GM19395 (cell line): ENCODE data around the gene GRIN1.
A peak's percentile ranks its signal among the peaks of the same experiment; 100 is the strongest.

Experiments
- ATAC-seq: cut with Tn5 transposase; IDR thresholded peaks from one replicate; pipeline ENCODE4 v1.9.1; 2021; ENCODE audit warnings: mild to moderate bottlenecking, moderate library complexity; ENCODE audit not compliant: unreplicated experiment

The GRIN1 gene

DNA sequence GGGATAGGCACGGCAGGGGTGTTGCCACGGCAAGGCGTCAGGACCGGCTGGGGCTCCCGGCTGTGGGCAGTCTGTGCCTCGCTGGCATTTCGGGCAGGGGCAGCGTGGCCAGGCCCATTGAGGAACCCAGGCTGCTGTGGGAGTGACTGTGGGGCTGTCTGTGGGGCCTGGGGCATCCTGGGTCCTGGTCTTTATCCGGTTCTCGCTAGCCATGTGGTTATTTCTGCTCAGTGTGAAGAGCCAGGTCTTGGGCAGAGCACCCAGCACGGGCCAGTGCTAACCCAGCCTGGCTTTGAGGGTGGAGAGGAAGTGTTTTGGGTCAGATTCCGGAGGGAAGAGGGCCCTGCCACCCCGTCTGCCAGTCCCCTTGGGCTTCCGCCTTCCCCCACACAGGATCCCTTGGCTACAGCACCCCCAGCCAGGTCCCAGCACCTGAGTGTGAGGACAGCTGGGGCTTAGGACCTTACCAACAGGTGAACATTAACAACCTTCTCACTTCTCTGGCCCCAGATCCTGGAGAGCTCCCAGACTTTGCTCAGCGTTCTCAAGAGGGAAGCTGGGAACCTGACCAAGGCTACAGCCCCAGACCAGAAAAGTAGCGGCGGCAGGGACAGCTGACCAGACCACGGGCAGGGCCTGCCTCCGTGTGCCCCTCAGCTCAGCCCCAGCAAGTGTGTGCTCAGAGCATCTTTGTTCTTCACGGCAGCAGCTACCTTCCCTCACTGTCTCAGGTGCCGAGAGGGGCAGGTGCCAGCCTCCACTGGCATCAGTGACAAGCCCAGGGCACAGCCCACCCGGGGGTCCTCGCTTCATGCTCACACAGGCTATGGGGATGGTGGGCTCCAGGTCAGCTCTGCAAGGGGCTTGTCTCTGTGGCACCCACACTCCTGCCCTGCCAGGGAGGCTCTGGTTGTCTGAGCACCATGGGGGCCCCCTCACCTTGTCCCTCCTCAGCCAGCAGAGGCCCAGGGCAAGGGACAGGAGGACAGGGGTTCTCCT is 50.6 kb downstream of the GRIN1 start:
- ATAC-seq, result no peak

DNA sequence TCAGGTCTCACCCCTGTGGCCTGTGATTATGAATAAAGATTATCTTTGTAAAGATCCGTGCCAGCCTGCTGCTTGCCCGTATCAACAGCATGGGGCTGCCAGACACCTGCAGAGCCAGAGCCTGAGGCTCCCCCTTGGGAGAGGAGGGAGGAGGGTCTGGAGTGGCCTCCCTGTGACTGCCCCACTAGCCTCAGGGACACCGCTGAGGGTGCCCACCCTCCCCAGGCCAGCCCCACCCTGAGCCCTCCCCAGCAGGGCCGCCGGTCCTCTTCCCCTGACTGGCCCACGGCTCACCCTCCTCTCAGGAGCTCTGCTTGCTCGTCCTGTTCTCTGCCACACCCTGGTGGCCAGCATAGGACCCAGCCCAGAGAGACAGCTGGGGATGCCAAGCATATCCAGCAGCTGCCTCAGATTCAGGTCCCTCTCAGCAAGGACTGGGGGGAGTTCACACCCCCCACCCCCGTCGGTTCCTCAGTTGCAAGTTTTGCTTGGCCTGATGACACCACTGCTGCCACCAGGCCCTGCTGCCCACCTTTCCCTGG is 51.4 kb downstream of the GRIN1 start:
- no peak for ATAC-seq

DNA sequence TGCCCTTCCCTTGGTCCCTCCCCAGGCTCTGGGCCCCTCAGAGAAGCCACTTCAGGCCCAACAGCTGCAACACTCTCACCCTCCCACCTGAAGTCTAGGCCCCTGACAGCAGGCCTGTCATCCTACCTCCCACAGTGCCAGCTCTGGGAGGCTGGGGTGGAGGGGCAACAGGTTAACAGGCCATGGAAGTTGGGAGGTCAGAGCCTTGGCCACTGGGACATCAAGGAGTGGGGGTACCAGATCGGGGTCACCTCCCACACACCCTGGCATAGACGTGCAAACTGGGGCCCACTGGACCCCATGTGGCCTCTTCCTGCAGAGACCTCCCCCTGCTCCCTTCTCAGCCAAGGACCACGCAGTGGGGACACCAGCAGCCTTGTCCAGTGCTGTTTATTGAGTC is 52.3 kb downstream of the GRIN1 start:
- ATAC-seq, result no peak

DNA sequence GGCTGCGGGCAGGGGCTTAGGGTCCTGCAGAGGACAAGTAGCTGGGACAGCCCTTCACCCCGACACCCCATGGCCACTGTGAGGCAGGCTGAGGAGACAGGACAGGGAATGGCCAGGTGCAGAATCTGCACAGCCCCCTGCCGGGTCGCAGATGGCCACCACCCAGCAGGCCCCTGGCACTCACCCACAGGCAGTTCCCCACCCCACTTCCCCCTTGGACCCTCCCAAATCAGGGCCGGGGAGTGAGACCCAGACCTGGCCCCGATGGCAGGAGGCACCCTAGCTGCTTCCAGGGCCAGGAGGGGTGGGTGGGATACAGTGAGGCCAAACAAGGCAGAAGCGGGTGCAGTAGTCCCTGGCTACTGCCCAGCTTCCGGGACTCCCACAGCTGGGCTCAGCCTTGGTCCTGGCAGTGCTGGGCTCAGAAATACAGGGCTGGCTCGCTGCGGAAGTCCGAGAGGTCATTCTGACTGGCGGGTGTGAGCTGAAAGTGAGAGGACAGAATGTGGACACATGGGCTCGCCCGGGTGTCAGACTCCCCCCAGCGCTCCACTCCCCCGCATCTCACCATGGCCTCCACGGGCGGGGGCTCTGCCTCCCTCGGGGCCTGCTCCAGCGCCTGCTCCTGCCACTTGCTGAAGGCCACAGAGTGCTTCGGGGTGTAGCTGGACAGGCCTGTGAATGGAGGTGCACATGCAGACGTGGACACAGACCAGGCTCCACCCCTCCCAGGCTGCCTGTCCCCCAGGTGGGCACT is 52.9 kb downstream of the GRIN1 start:
- ATAC-seq, result no peak

DNA sequence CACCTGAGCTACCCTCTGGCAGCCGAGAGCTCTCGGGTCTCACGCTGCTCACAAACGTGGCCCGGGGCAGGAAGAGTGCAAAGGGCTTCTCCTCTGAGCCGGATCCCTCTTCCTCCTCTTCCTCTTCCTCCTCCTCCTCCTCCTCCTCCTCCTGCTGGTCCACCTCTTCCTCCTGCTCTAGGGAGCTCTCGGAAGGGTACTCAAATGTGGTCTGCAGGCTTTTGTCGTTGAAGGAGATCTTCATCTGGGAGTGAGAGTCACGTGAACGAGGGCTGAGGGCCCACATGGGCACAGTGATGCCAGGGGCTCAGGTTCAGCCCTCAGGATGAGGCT is 53.5 kb downstream of the GRIN1 start:
- ATAC-seq, result no peak

DNA sequence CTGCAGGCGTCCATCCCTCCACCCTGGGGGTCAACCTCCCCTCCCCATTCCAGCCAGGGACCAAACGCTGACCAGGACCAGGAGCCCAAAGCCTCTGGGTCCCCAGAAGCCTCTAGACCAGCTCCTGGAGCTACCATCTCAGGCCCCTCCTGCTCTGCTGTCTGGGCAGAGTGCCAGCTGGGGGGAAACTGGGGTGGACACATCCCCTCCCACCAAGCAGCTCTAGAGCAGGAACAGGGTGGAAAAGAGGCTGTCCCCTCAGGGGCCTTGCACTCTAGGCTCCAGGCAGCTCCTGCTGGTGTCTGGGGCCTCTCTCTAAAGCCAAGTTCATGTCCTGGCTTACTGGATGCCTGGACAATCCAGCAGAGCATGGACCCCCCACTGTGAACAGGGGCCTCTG is 53.9 kb downstream of the GRIN1 start:
- ATAC-seq, result no peak

DNA sequence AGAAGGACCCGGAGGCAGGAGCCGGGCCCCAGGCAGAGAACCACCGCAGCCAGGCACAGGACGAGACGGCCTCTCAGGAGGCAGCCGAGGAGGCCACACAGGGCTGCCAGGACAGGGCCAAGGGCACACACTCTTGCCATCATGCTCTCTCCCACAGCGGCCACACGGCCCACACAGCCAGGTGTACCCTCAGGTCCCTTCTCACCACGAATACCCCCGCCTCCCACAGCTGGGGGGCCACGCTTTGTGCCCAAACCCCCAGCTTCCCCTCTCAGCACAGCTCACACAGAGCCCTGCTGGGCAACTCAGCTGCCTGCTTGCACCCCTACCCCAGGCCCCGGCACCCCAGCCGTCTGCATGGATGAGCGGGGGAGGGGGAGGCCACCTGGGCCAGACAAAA is 54.8 kb downstream of the GRIN1 start:
- no peak for ATAC-seq

DNA sequence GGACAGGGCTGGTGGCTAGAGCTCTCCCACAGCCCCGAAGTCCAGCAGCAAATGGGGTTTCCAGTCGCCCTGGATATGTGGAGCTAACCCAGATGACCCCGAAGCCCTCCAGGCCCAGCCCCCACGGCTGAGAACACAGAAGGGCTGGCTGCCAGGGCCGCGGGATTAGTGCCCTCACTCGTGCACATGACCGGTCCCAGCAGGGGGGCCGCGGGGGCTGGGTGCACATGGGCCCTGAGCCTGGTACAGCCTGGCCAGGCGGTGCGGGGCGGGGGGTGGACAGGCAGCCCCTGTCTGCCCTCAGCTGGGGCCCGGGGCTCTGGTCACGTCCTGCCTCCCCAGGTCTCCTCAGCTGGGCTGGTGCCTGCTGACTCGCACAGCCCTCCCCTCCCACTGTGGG is 55.4 kb downstream of the GRIN1 start:
- no peak for ATAC-seq

DNA sequence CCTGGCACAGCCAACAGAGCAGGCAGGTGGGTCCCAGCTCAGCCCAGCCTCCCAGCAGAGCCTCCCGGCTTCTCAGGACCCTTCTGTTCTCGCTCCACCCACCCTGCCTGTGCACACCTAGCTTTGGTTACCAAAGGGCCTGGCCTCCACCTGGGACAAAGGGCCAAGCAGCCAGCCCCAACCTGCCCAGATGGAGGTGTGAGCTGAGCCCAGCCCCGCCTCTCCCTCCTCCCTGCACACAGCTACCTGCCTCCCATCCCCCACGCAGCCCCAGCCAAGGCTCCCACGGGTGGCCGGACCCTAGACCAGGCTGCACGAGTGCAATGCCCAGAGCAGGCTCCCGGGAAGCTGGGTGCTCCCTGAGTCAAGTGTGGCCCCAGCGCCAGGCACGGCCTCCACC is 56.0 kb downstream of the GRIN1 start:
- ATAC-seq, result no peak

DNA sequence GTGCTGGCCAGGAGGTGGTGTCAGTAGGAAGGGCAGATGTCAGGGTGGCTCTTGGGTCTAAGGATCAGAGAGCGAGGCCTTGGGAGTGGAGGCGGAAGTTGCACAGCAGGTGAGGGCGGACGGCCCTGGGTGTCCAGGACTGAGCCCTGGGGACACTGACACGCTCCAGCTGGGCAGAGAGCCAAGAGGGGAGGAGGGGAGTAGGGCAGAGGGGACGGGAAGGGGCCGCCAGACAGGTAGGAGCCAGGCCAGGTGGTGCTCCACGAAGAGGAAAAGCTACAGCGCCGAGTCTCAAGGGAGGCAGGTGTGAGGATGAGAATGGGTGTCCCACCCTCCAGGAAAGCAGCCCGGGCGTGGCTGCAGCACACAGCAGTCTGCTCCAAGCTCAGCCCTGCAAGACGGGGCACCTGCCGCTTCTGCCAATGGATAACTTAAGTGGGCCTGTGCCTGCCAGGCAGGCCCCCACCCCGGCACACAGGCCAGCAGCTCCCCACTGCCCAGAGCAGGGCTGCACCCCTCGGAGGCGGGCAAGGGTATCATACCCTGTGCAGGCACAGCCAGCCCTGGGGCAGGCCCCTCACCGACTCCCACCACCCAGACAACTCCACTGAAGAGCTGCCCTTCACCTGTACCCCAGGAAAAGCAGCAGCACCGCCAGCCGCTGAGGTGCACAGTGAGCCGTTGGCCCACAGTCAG is 56.7 kb downstream of the GRIN1 start:
- no peak for ATAC-seq

DNA sequence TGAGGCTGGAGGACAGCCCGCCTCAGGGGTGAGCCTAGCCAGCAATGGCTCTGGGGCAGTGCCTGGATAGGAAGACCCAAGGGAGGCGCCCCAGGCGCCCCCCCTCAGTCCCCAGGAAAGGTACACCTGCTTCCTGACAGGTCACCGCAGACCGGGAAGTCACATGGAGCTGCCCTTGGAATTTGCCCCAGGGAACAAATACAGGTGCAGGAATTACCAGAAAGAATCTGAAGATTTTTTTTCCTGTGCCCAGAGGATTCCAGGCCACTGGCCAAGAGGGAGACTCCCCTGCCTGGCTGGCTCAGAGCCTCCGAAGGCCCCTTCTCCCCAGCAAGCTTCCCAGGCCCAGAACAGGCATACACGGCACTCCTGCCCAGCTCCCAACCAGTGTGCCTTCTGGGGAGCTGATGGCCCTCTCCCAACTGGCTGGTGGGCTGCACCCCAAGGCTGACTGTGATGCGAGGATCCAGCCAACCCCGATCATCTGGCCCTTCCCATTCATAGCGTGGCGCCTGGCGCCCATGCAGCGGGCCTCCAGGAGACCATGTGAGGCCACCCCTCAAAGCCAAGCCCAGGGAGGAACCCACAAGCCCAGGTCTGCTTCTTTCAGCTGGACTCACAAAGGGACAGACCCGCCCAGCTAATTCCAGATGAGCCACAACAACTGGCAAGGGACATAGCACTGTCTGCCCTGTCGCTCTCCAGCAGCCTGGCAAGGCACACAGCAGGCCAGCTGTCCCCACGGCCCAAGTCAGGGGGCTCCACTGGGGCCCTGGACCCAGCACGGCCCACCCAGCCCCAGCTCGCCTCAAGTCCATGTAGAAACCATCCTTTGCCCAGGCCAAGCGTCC is 59.3 kb downstream of the GRIN1 start:
- ATAC-seq, result no peak

DNA sequence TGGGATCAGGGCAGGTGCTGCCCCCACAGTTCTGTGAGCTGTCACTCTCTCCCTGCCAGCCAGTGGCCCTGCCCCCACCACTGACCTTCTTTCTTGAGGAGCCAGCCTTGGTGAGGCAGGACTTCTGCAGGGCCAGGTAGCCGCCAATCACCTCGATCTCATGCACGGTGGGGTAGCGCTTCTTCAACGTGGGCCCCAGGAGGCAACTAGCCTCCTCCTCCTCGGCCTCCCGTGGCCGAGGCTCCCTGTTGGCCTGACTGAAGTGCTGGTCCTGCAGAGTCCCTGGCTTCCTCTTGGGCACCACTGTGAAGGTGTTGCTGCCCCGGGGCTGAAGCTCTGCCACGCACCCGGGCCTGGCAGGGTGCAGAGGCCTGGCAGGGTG is 59.9 kb downstream of the GRIN1 start:
- no peak for ATAC-seq

DNA sequence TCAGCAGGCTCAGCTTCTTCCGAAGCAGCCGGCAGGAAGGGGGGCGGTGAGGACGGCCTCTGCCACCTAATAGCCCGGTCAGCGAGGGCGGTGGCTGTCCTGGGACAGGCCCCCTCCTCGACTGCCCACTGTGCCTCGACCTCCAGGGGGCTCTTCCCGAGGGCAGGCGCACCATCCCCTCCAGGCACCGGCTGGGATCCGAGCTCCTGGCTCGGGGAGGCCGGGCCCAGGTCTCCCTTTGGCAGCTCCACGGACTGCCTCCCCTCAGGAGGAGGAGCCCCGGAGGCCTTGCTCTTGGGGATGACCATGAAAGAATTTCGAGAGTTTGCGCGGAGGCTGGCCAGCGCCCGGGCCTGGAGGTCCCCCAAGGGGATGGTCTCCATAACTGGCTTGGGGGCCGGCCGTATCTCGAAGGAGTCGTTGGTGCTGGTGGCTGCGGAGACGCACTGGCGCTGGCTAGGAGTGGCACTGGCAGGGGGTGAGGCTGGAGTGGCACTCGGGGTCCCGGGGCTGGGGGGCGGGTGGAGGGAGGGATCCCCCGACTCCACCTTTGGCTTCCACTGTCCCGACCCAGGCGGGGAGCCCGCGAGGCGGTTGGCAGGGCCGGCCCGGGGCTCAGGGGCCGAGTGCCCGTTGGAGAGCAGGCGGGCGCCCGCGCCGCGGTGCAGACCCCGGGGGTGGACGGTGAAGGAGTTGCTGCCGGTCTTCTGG is 60.6 kb downstream of the GRIN1 start:
- ATAC-seq, result no peak

DNA sequence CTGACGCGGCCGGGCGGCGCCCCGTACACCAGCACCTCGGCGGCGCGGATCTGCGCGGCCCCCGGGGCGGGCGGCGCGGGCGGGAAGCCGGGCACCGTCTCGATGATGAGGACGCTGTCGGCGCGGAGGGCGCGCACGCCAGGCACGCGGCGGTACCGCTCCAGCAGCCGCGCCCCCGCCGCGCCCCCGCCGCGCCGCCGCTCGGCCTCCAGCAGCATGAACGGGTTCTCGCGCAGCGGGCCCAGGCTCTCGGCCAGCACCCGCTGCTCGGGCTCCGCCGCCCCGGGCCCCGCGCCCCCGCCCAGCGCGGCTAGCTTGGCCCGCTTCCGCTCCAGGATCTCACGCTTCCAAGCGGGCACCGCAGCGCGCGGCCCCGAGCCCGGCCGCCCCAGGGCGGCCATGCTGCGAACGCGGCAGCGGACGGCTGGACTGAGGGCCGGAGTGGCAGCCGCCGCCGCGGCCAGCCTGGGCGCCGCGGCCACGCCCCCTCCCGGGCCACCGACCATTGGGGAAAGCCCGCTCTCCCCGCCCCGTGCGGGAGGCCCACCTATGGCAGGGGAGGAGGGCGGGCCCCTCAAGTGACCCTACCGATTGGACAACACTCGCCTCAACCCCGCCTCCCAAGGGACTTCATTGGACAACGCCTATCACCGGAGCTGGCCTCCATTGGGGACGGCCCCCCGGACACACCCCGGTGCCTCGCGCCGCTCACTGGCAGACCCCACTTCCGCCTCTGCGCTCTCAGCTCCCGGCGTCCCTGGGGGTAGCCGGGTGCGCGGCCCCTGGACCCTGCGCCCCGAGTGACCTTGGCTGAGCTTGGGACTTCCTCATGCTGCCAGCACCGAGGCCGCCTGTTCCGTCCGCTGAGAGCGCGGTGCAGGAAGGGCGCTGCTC is 61.6 kb downstream of the GRIN1 start, which contains the start of gene TPRN:
TPRN (minus strand) TSS at position 431 of the 894 bp plus-strand sequence; CDS start at position 401, 30 bp downstream.
- ATAC-seq, result peak; percentile 87

DNA sequence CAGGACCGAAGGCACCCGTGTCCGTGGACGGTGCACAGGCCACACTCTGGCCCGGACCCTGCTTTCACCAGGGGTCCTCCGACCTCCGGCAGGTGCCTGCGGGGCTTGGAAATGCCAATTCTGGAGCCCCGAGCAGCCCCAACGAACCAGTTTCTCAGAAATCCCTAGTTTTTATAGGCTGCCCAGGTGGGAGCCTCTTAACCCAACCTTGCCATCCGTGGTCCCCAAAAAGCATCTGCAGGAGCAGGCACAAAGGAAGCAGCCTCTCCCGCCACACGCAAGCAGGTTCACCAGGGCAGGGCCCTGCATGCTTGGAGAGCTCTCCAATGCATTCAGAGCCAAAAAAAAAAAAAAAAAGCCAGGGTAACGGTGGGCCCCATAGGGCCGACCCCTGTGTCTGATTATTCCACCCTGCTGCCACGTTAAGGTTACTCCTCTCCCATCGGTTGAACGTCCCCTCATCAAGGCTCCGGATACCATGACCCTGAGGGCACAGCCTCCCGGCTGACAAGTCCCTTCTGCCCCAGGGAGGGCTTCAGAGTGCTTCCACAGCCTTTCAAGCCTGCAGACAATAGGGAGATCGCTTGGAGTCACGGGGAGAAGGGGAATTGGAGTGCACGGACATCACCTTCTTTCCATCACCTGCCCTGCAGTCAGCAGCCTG is 62.4 kb downstream of the GRIN1 start:
- no peak for ATAC-seq

DNA sequence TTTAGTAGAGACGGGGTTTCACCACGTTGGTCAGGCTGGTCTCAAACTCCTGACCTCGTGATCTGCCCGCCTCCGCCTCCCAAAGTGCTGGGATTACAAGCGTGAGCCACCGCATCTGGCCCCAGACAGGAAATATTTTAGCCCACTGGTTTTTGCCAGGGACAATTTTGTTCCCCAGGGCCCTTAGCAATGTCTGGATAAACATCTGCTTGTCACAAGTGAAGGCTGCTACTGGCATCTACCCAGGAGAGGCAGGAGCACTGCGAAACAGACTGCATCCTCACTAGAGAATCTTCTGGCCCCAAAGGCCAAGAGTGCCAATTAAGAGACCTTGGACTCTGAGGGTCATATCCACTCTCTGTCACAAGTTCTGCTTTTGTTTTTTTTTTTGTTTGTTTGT is 64.0 kb downstream of the GRIN1 start:
- ATAC-seq, result no peak

DNA sequence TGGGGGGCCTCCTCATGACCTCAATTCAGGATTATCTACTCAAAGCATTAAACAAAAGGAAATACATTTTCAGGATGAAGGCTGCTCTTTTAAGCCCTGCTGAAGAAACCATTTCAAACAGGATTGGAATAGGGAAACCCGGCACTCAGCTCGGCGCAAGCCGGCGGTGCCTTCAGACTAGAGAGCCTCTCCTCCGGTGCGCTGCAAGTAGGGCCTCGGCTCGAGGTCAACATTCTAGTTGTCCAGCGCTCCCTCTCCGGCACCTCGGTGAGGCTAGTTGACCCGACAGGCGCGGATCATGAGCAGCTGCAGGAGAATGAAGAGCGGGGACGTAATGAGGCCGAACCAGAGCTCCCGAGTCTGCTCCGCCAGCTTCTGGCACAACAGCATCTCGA is 65.8 kb downstream of the GRIN1 start:
- no peak for ATAC-seq
